ENCODE results near the gene C5orf22.

The C5orf22 gene

GRCh38 chr5:31579558-31579957 lies 47.5 kb downstream of the C5orf22 start:
- no peak overlapping the region for H3K27ac ChIP-seq (ENCODE audit: extremely low read depth, low read depth, low read length)
- ChIA-PET POLR2A (no interaction called here), CTCF (interaction anchor here (0.5 to 2.3 kb wide), 7 partner anchors 15 to 513 kb away, joined by 3 to 23 read pairs (median 11); no protein-coding TSS in a partner anchor)
- no peak overlapping the region for H3K4me3 ChIP-seq (ENCODE audit: low read depth, low read length)
- no peaks in the 10 kb centered on the region for H3K9me3 ChIP-seq (ENCODE audit: control insufficient read depth, insufficient read depth, low read depth, low read length)
- no peaks in the 10 kb centered on the region for H3K4me1 ChIP-seq (ENCODE audit: control insufficient read depth, insufficient read depth, low read length)
- TF ChIP-seq ZNF26 (tag by site-specific recombination; IDR thresholded peaks at IDR 0.05) (no peak), ZBTB26 (tag by site-specific recombination; optimal IDR thresholded peaks at IDR 0.05) (no peak), ZFP3 (tag by site-specific recombination; IDR thresholded peaks at IDR 0.05; ENCODE audit: low read depth) (no peak), ZNF664 (tag by site-specific recombination; IDR thresholded peaks at IDR 0.05) (no peak), ZNF266 (tag by site-specific recombination; IDR thresholded peaks at IDR 0.05; ENCODE audit: low read depth) (no peak)
- no peaks in the 10 kb centered on the region for H3K36me3 ChIP-seq (ENCODE audit: control insufficient read depth in 2 of 2, insufficient read depth in 1 of 2, low read length in 2 of 2)

- Histone ChIP-seq H3K36me3 (ENCODE audit: control insufficient read depth in 2 of 2, insufficient read depth in 1 of 2, low read length in 2 of 2) (no peaks in the 10 kb centered on the region), H3K4me3 (ENCODE audit: low read depth, low read length) (no peak overlapping the region), H3K27ac (ENCODE audit: extremely low read depth, low read depth, low read length) (no peak overlapping the region), H3K9me3 (ENCODE audit: control insufficient read depth, insufficient read depth, low read depth, low read length) (no peaks in the 10 kb centered on the region), H3K4me1 (ENCODE audit: control insufficient read depth, insufficient read depth, low read length) (no peaks in the 10 kb centered on the region)
- CTCF ChIA-PET, result interaction anchor here (0.6 to 2.3 kb wide), 28 partner anchors 8 to 1538 kb away, joined by 3 to 28 read pairs (median 4); no protein-coding TSS in a partner anchor
- no peak for TF ChIP-seq ZNF114 (tag by site-specific recombination; IDR thresholded peaks at IDR 0.05)
- TF ChIP-seq ZNF660 (tag by site-specific recombination; IDR thresholded peaks at IDR 0.05), result 0 out of 2 replicates have a peak, but pooled peaks have one; percentile 23
- TF ChIP-seq ATF2 (tag by site-specific recombination; IDR thresholded peaks at IDR 0.05; ENCODE audit: low read depth), result peak; percentile 67
- TF ChIP-seq SP7 (tag by site-specific recombination; IDR thresholded peaks at IDR 0.05), result 0 out of 2 replicates have a peak, but pooled peaks have one; percentile 16
- TF ChIP-seq ZNF362 (tag by site-specific recombination; IDR thresholded peaks at IDR 0.05), result peak; percentile 88
- TF ChIP-seq ZNF398 (tag by site-specific recombination; IDR thresholded peaks at IDR 0.05), result no peak
- TF ChIP-seq ZNF10 (tag by site-specific recombination; IDR thresholded peaks at IDR 0.05), result 0 out of 2 replicates have a peak, but pooled peaks have one; percentile 26
- TF ChIP-seq ZNF623 (tag by site-specific recombination; IDR thresholded peaks at IDR 0.05), result no peak
- no peak for TF ChIP-seq HOXA7 (CRISPR knock-in tag; IDR thresholded peaks at IDR 0.05; ENCODE audit: borderline replicate concordance)
- no peak for TF ChIP-seq ZBTB8A (tag by site-specific recombination; IDR thresholded peaks at IDR 0.05)
- TF ChIP-seq ZNF23 (tag by site-specific recombination; IDR thresholded peaks at IDR 0.05; ENCODE audit: borderline replicate concordance), result no peak
- TF ChIP-seq ZNF654 (tag by site-specific recombination; IDR thresholded peaks at IDR 0.05; ENCODE audit: low read depth), result peak; percentile 82
- POLR2A ChIA-PET, result no interaction called here
Measured at GRCh38 chr5:31581498-31582099, 49.5 kb downstream of the C5orf22 start.

Measured in HEK293 (cell line).